ENCODE results near the gene VPS72.

DNA sequence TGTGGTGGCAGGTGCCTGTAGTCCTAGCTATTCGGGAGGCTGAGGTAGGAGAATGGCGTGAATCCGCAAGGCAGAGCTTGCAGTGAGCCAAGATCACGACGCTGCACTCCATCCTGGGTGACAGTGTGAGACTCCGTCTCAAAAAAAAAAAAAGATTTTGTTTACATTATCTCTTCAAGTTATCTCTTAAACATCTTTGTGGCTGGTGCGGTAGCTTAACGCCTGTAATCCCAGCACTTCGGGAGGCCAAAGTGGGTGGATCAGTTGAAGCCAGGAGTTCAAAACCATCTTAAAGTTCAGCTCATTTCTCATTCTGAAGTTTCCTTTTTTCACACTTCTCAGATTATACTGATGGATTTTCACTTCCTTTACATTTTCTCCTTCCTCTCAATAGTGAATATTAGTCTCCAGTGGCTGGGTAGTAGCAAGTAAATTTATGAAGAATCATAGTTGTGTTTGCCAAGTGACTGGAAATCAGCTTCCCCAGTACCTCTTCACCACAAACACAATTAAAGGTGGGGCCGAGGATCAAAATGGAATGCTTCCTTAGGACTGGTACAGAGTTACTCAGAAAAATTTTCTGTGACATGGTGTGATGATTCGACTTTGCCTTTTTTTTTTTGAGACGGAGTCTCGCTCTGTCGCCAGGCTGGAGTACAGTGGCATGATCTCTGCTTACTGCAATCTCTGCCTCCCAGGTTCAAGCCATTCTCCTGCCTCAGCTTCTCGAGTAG lies 22.1 kb upstream of the VPS72 start:
- TF ChIP-seq, protein P1, sequence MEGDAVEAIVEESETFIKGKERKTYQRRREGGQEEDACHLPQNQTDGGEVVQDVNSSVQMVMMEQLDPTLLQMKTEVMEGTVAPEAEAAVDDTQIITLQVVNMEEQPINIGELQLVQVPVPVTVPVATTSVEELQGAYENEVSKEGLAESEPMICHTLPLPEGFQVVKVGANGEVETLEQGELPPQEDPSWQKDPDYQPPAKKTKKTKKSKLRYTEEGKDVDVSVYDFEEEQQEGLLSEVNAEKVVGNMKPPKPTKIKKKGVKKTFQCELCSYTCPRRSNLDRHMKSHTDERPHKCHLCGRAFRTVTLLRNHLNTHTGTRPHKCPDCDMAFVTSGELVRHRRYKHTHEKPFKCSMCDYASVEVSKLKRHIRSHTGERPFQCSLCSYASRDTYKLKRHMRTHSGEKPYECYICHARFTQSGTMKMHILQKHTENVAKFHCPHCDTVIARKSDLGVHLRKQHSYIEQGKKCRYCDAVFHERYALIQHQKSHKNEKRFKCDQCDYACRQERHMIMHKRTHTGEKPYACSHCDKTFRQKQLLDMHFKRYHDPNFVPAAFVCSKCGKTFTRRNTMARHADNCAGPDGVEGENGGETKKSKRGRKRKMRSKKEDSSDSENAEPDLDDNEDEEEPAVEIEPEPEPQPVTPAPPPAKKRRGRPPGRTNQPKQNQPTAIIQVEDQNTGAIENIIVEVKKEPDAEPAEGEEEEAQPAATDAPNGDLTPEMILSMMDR (IDR thresholded peaks at IDR 0.05), result no peak
- no peak for TF ChIP-seq POLR2A (IDR thresholded peaks at IDR 0.05)

Data from heart left ventricle (tissue), 13 donors.